ENCODE data around the gene MLLT10. TPM values are rescaled to one million over a fixed set of nuclear protein-coding genes. Genes with fewer than 3 reads are reported as not detected.

MLLT10 gene
- total RNA-seq, 1 experiment from 2014 or later: 48.4 TPM

GRCh38 chr10:21516242-21517131 lies 17.5 kb upstream of the MLLT10 start:
- peak overlapping the region; percentile 95 for H3K4me2 ChIP-seq
- DNase-seq: peak in 1 of 2 experiments; percentile 52
- peak overlapping the region; percentile 66; the same call in 1 of the 2 replicates for H3K4me3 ChIP-seq
- H3F3A ChIP-seq (ENCODE audit: insufficient read depth, low read depth): peaks cover 10% of the 10 kb centered on the region; the same call in 1 of the 2 replicates
- no peak overlapping the region for H3K27ac ChIP-seq
- CTCF ChIA-PET: interaction anchor here (0.6 to 1.2 kb wide), 3 partner anchors 8 to 239 kb away, joined by 3 to 4 read pairs (median 3); no protein-coding TSS in a partner anchor
- BruUV-seq (replicated peaks): no TSS peak
- POLR2A ChIA-PET (ENCODE audit: unreplicated experiment): interaction anchor here (0.6 to 0.7 kb wide), 4 partner anchors 8 to 180 kb away, joined by 3 to 14 read pairs (median 6); no protein-coding TSS in a partner anchor
- no peaks in the 10 kb centered on the region for H4K20me1 ChIP-seq (ENCODE audit: insufficient read depth)
- TF ChIP-seq EZH2 (IDR thresholded peaks at IDR 0.05; ENCODE audit: low read depth): no peak
- TF ChIP-seq, protein P1, sequence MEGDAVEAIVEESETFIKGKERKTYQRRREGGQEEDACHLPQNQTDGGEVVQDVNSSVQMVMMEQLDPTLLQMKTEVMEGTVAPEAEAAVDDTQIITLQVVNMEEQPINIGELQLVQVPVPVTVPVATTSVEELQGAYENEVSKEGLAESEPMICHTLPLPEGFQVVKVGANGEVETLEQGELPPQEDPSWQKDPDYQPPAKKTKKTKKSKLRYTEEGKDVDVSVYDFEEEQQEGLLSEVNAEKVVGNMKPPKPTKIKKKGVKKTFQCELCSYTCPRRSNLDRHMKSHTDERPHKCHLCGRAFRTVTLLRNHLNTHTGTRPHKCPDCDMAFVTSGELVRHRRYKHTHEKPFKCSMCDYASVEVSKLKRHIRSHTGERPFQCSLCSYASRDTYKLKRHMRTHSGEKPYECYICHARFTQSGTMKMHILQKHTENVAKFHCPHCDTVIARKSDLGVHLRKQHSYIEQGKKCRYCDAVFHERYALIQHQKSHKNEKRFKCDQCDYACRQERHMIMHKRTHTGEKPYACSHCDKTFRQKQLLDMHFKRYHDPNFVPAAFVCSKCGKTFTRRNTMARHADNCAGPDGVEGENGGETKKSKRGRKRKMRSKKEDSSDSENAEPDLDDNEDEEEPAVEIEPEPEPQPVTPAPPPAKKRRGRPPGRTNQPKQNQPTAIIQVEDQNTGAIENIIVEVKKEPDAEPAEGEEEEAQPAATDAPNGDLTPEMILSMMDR (conservative IDR thresholded peaks at IDR 0.05): no peak
- intact Hi-C loops (cut with micrococcal nuclease; ENCODE audit: unreplicated experiment): loop anchor here (2.0 to 10.0 kb wide), 4 partner anchors 20 to 1918 kb away; partner anchors contain the start of gene OTUD1
- no peaks in the 10 kb centered on the region for H3K9me2 ChIP-seq (ENCODE audit: insufficient read depth)
- H3K9me3 ChIP-seq (ENCODE audit: insufficient read depth, low read depth): no peaks in the 10 kb centered on the region
- no peaks in the 10 kb centered on the region for H3K27me3 ChIP-seq (ENCODE audit: insufficient read depth, low read depth)
- no peaks in the 10 kb centered on the region for H3K79me2 ChIP-seq (ENCODE audit: low read depth)
- peaks cover 26% of the 10 kb centered on the region for H3K4me1 ChIP-seq (replicated peaks; ENCODE audit: insufficient read depth)
- H2AFZ ChIP-seq: peak overlapping the region; percentile 85
- H3K36me3 ChIP-seq (ENCODE audit: low read depth): no peaks in the 10 kb centered on the region

- Histone ChIP-seq H3K9me2 (ENCODE audit: insufficient read depth) (no peaks in the 10 kb centered on the region), H3K79me2 (ENCODE audit: low read depth) (no peaks in the 10 kb centered on the region), H4K20me1 (ENCODE audit: insufficient read depth) (no peaks in the 10 kb centered on the region), H3K9me3 (ENCODE audit: insufficient read depth, low read depth) (no peaks in the 10 kb centered on the region), H2AFZ (peak overlapping the region; percentile 81), H3K4me3 (peak overlapping the region; percentile 58), H3K4me1 (replicated peaks; ENCODE audit: insufficient read depth) (peaks cover 26% of the 10 kb centered on the region), H3K36me3 (ENCODE audit: low read depth) (no peaks in the 10 kb centered on the region), H3K4me2 (peak overlapping the region; percentile 88), H3K27me3 (ENCODE audit: insufficient read depth, low read depth) (no peaks in the 10 kb centered on the region), H3K27ac (no peak overlapping the region), H3F3A (ENCODE audit: insufficient read depth, low read depth) (peaks cover 10% of the 10 kb centered on the region; the same call in 1 of the 2 replicates)
- TF ChIP-seq EZH2 (IDR thresholded peaks at IDR 0.05; ENCODE audit: low read depth): no peak
- TF ChIP-seq, protein P1 (conservative IDR thresholded peaks at IDR 0.05): no peak
- ChIA-PET POLR2A (ENCODE audit: unreplicated experiment) (interaction anchor here (0.7 kb wide), 1 partner anchor 16 kb away, joined by 4 read pairs; no protein-coding TSS in a partner anchor), CTCF (interaction anchor here (0.5 to 0.7 kb wide), 3 partner anchors 7 to 242 kb away, joined by 3 to 4 read pairs (median 3); no protein-coding TSS in a partner anchor)
- intact Hi-C loops (cut with micrococcal nuclease; ENCODE audit: unreplicated experiment): loop anchor here (1.0 to 10.0 kb wide), 6 partner anchors 9 to 1917 kb away; partner anchors contain the start of gene OTUD1
- DNase-seq: peak; percentile 36 to 54
- no TSS peak for BruUV-seq (replicated peaks)
These were observed 16.6 kb upstream of the MLLT10 start for GRCh38 chr10:21517134-21518031.

All from PC-9 (cell line).